CD14-positive monocyte (primary cell): ENCODE data around the gene PROK2. TPM values are rescaled to one million over a fixed set of nuclear protein-coding genes. Genes with fewer than 3 reads are reported as not detected.

Experiments used
- DNase-seq, 3 donors: peaks; one replicate each; pipeline ENCODE4 v3.0.0-alpha.2; 2011 to 2022
- H2AFZ ChIP-seq: 2 replicates; pipeline ENCODE4 v1.6.0; 2012; ENCODE audit warnings: mild to moderate bottlenecking, low read depth, low read length, inconsistent platforms; ENCODE audit not compliant: insufficient read depth, poor library complexity, severe bottlenecking
- H3K27ac ChIP-seq, 2 donors: 1 replicate in 1 of 2; 2 replicates in 1 of 2; pipeline ENCODE4 v1.5.1; 2012 to 2013; ENCODE audit warnings: low read length in 2 of 2, control low read depth in 1 of 2, inconsistent platforms in 1 of 2, low read depth in 1 of 2, mild to moderate bottlenecking in 1 of 2
- H3K27me3 ChIP-seq, 2 donors: one replicate each; pipeline versions ENCODE4 v1.6.0 to v1.6.1; 2011 to 2013; ENCODE audit warnings: low read length in 2 of 2; ENCODE audit not compliant: control insufficient read depth in 2 of 2, insufficient read depth in 2 of 2
- H3K36me3 ChIP-seq, 2 donors: replicated peaks in 1 of 2; 1 replicate in 1 of 2; 2 replicates in 1 of 2; pipeline versions ENCODE4 v1.5.1 to v1.6.1; 2012 to 2013; ENCODE audit warnings: low read length in 2 of 2, control low read depth in 1 of 2, inconsistent platforms in 1 of 2, mild to moderate bottlenecking in 1 of 2; ENCODE audit not compliant: insufficient read depth in 2 of 2, control insufficient read depth in 1 of 2
- H3K4me1 ChIP-seq, 2 donors: 1 replicate in 1 of 2; 2 replicates in 1 of 2; pipeline versions ENCODE4 v1.5.1 to v1.6.1; 2012 to 2013; ENCODE audit warnings: low read length in 2 of 2, control low read depth in 1 of 2, inconsistent platforms in 1 of 2, mild to moderate bottlenecking in 1 of 2, moderate library complexity in 1 of 2; ENCODE audit not compliant: insufficient read depth in 2 of 2, control insufficient read depth in 1 of 2
- H3K4me2 ChIP-seq: replicated peaks from 2 replicates; pipeline ENCODE3; 2012; ENCODE audit warnings: low read length, moderate library complexity, mild to moderate bottlenecking; ENCODE audit not compliant: poor library complexity, severe bottlenecking; ENCODE audit errors: extremely low read depth
- H3K4me3 ChIP-seq, 3 experiments: fragments of 200-600 bp in 1 of 3; sonication (generic) in 1 of 3; replicated peaks in 1 of 3; 1 replicate in 2 of 3; 2 replicates in 1 of 3; pipeline ENCODE4 v1.5.1; 2011 to 2013; ENCODE audit warnings: low read length in 3 of 3, mild to moderate bottlenecking in 3 of 3, control low read depth in 2 of 3, low read depth in 2 of 3, inconsistent platforms in 1 of 3, moderate library complexity in 1 of 3
- H3K79me2 ChIP-seq: 2 replicates; pipeline ENCODE4 v1.6.0; 2012; ENCODE audit warnings: mild to moderate bottlenecking, control low read depth, inconsistent platforms, low read length, moderate library complexity; ENCODE audit not compliant: insufficient read depth
- H3K9ac ChIP-seq: 2 replicates; pipeline ENCODE4 v1.6.0; 2017; ENCODE audit warnings: low read length, mild to moderate bottlenecking; ENCODE audit not compliant: insufficient read depth, poor library complexity, severe bottlenecking
- H3K9me3 ChIP-seq, 2 donors: replicated peaks in 1 of 2; 1 replicate in 1 of 2; 2 replicates in 1 of 2; pipeline versions ENCODE4 v1.5.1 to v1.6.1; 2012 to 2013; ENCODE audit warnings: low read length in 2 of 2, control low read depth in 1 of 2; ENCODE audit not compliant: control insufficient read depth in 1 of 2, insufficient read depth in 1 of 2
- H4K20me1 ChIP-seq: 2 replicates; pipeline ENCODE4 v1.6.0; 2012; ENCODE audit warnings: mild to moderate bottlenecking, low read length, control low read depth, moderate library complexity; ENCODE audit not compliant: insufficient read depth
- H3K27ac Mint-ChIP-seq, 7 donors: one replicate each; pipeline ENCODE4 v1.8.0; 2020; ENCODE audit warnings: mild to moderate bottlenecking in 7 of 7, mixed read lengths in 7 of 7, moderate library complexity in 6 of 7, inconsistent platforms in 2 of 7
- H3K27me3 Mint-ChIP-seq, 3 donors: one replicate each; pipeline ENCODE4 v1.8.0; 2021 to 2022; ENCODE audit warnings: low read depth in 3 of 3, mild to moderate bottlenecking in 3 of 3, mixed read lengths in 3 of 3, moderate library complexity in 3 of 3, inconsistent platforms in 1 of 3
- H3K36me3 Mint-ChIP-seq, 2 donors: one replicate each; pipeline ENCODE4 v1.8.0; 2020; ENCODE audit warnings: mixed read lengths in 2 of 2, inconsistent platforms in 1 of 2, mild to moderate bottlenecking in 1 of 2
- H3K4me1 Mint-ChIP-seq: one replicate; pipeline ENCODE4 v1.8.0; 2020; ENCODE audit warnings: mild to moderate bottlenecking, mixed read lengths
- H3K4me3 Mint-ChIP-seq, 2 donors: one replicate each; pipeline ENCODE4 v1.8.0; 2020; ENCODE audit warnings: mild to moderate bottlenecking in 2 of 2, mixed read lengths in 2 of 2, moderate library complexity in 1 of 2
- H3K9me3 Mint-ChIP-seq, 7 donors: one replicate each; pipeline ENCODE4 v1.8.0; 2020 to 2022; ENCODE audit warnings: mixed read lengths in 7 of 7, mild to moderate bottlenecking in 6 of 7, moderate library complexity in 6 of 7, inconsistent platforms in 2 of 7
- WGBS: methylation state at CpG from one replicate; pipeline ENCODE4 v1.1.5; 2013; ENCODE audit warnings: missing lambda C conversion rate; ENCODE audit not compliant: insufficient coverage; 5-methylcytosine and 5-hydroxymethylcytosine counted together
- intact Hi-C, 2 donors: fragments of 100-400 bp; cut with micrococcal nuclease; formaldehyde crosslinking; loops; one replicate each; pipeline versions ENCODE4 v1.15.0 to v1.15.1; 2023
- polyA plus RNA-seq, 3 donors: library from polyadenylated mRNA; depleted of rRNA in 1 of 3; unstranded in 2 of 3; stranded (reverse) in 1 of 3; fragments of 300-500 nt in 2 of 3; fragments of >200 nt in 1 of 3; fragmentation: Illumina TruSeq in 2 of 3; gene quantifications; 1 replicate in 2 of 3; 2 replicates in 1 of 3; pipeline ENCODE4 v1.2.3, GENCODE V29; 2012 to 2021
- TF ChIP-seq, protein P1 (sequence below): fragments of 200-600 bp; IDR thresholded peaks from one replicate; pipeline ENCODE4 v1.8.0; 2022; ENCODE audit warnings: antibody characterized with exemption, mild to moderate bottlenecking

The PROK2 gene
- polyA plus RNA-seq, 3 donors, result 25.4 to 81.7 (median 37.8) TPM

GRCh38 chr3:71758091-71758490 is 26.9 kb downstream of the PROK2 start:
- peaks cover 22 to 40% of the 10 kb centered on the region in 2 donors for H3K4me1 ChIP-seq
- WGBS, result no CpG with 5 or more reads among the region's 2 CpGs

GRCh38 chr3:71754610-71755253 is 30.2 kb downstream of the PROK2 start:
- Histone ChIP-seq H3K4me2 (peak overlapping the region; percentile 90), H3K4me3 (peak overlapping the region; percentile 37 to 90 (median 83)), H3K9ac (peak overlapping the region; percentile 71), H3K4me1 (peaks cover 26 to 43% of the 10 kb centered on the region in 2 donors), H4K20me1 (no peaks in the 10 kb centered on the region), H3K36me3 (no peaks in the 10 kb centered on the region), H3K79me2 (peaks cover 49% of the 10 kb centered on the region), H3K9me3 (no peaks in the 10 kb centered on the region), H2AFZ (peak overlapping the region; percentile 91), H3K27ac (peak overlapping the region in 1 of 2 donors; percentile 79), H3K27me3 (peaks cover 5 to 42% of the 10 kb centered on the region in 2 donors)
- peak overlapping the region; percentile 87 to 91 for H3K4me3 Mint-ChIP-seq
- peak overlapping the region in 6 of 7 donors; percentile 62 to 96 (median 90) for H3K27ac Mint-ChIP-seq
- TF ChIP-seq, protein P1, sequence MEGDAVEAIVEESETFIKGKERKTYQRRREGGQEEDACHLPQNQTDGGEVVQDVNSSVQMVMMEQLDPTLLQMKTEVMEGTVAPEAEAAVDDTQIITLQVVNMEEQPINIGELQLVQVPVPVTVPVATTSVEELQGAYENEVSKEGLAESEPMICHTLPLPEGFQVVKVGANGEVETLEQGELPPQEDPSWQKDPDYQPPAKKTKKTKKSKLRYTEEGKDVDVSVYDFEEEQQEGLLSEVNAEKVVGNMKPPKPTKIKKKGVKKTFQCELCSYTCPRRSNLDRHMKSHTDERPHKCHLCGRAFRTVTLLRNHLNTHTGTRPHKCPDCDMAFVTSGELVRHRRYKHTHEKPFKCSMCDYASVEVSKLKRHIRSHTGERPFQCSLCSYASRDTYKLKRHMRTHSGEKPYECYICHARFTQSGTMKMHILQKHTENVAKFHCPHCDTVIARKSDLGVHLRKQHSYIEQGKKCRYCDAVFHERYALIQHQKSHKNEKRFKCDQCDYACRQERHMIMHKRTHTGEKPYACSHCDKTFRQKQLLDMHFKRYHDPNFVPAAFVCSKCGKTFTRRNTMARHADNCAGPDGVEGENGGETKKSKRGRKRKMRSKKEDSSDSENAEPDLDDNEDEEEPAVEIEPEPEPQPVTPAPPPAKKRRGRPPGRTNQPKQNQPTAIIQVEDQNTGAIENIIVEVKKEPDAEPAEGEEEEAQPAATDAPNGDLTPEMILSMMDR, result no peak
- intact Hi-C loops, result loop anchor here in 1 of 2 donors (5.0 kb wide), 1 partner anchor 38 kb away; no protein-coding TSS in a partner anchor
- peaks cover 51% of the 10 kb centered on the region for H3K4me1 Mint-ChIP-seq
- H3K9me3 Mint-ChIP-seq, result peaks cover 0 to 4% (median 0%) of the 10 kb centered on the region in 7 donors
- H3K36me3 Mint-ChIP-seq, result peaks cover 15 to 21% of the 10 kb centered on the region in 2 donors
- WGBS, result 15% methylated on average over 62 of the region's 65 CpGs
- DNase-seq, result peak in 1 of 3 donors; percentile 16
- H3K27me3 Mint-ChIP-seq, result peaks cover 20 to 28% (median 24%) of the 10 kb centered on the region in 3 donors

More at GRCh38 chr3:71758091-71758490, 26.9 kb downstream of the PROK2 start:
- Histone ChIP-seq H3K4me3 (no peak overlapping the region), H3K9ac (no peak overlapping the region), H3K79me2 (peaks cover 29% of the 10 kb centered on the region), H3K27ac (no peak overlapping the region), H3K27me3 (peaks cover 0 to 20% of the 10 kb centered on the region in 2 donors), H4K20me1 (no peaks in the 10 kb centered on the region), H3K4me2 (no peak overlapping the region), H2AFZ (no peak overlapping the region), H3K36me3 (no peaks in the 10 kb centered on the region), H3K9me3 (no peaks in the 10 kb centered on the region)
- Mint-ChIP-seq H3K9me3 (peaks cover 0 to 4% (median 0%) of the 10 kb centered on the region in 7 donors), H3K4me3 (no peak overlapping the region), H3K27ac (no peak overlapping the region), H3K36me3 (peaks cover 11 to 13% of the 10 kb centered on the region in 2 donors), H3K4me1 (peaks cover 38% of the 10 kb centered on the region), H3K27me3 (peaks cover 12 to 18% (median 15%) of the 10 kb centered on the region in 3 donors)
- intact Hi-C loops, result loop anchor here in 1 of 2 donors (5.0 kb wide), 1 partner anchor 34 kb away; no protein-coding TSS in a partner anchor
- TF ChIP-seq, protein P1, result no peak
- DNase-seq, result no peak
